Stimulated activated CD4-positive, alpha-beta T cell treated with anti-CD3 and anti-CD28 coated beads, Interleukin-4, amount 100 ng/mL, for 48 hours (primary cell): ENCODE results near the gene MYF6.

Source experiments
- DNase-seq, 2 donors: peaks; one replicate each; pipeline ENCODE4 v3.0.0-alpha.2; 2020; ENCODE audit warnings: low read depth in 2 of 2

Gene MYF6

DNA sequence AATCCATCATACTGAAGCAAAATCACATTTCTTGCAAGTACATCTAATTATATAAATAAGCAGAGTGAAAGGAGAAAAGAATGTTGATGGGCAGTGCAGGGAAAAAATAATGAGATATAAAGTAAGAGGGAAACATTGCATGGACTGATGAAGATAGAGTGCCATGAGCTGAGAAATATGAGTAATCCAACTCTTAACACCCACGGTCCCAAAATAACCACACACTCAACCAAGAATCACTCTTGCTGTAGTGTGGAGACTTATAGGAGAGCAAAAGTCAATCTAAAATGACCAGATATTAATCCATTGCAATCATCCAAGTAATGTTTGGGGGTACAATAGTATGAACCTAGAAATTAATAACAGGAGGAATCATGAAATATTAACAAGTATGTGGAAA lies 49.4 kb downstream of the MYF6 start:
- DNase-seq, result no peak
